ENCODE results near the gene PRDM16.

PRDM16 gene

DNA sequence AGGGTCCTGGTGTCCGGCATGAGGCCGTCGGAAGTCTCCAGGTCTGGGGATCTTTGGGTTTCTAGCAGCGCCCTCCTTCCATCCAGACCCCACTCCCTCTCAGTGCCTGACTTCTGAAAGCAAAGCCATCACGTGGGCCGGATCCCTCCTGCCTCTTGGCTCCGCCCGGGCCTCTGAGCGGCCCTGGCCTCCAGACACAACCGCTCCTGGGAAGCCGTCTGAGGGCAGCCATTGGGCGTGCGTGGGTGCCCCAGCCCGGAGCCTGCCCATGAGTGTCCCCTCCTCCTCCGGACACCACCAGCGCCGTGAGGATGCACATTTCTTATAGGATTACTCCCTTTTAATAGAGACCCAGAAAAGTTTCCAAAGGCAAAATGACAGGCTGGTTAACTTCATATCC lies 248.5 kb downstream of the PRDM16 start:
- Histone ChIP-seq H3K9ac (ENCODE audit: low read depth, low read length) (no peak overlapping the region), H3K9me3 (ENCODE audit: control insufficient read depth, insufficient read depth, low read length) (no peaks in the 10 kb centered on the region), H3K4me1 (ENCODE audit: insufficient read depth, low read length) (peaks cover 32% of the 10 kb centered on the region), H3K36me3 (ENCODE audit: insufficient read depth, low read length) (no peaks in the 10 kb centered on the region)

DNA sequence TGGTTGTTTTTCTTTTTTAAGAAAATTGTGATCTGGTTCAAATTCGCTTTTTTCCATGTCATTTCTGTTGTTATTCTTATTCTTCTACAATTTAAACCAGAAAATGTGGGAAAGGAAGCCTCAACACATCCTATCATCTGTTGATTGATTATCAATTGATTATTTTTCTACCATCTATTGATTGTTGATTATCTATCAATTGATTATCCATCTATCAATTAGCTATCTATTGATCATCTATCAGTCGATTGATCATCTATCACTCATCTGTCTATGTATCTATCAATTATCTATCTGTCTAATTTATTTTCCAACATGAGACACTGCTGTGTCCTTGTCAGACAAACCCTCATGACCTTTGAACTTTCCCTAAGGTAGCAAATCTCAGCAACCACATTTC lies 249.3 kb downstream of the PRDM16 start:
- H3K4me1 ChIP-seq (ENCODE audit: insufficient read depth, low read length): peaks cover 30% of the 10 kb centered on the region
- H3K9me3 ChIP-seq (ENCODE audit: control insufficient read depth, insufficient read depth, low read length): no peaks in the 10 kb centered on the region
- H3K36me3 ChIP-seq (ENCODE audit: insufficient read depth, low read length): no peaks in the 10 kb centered on the region
- no peak overlapping the region for H3K9ac ChIP-seq (ENCODE audit: low read depth, low read length)

DNA sequence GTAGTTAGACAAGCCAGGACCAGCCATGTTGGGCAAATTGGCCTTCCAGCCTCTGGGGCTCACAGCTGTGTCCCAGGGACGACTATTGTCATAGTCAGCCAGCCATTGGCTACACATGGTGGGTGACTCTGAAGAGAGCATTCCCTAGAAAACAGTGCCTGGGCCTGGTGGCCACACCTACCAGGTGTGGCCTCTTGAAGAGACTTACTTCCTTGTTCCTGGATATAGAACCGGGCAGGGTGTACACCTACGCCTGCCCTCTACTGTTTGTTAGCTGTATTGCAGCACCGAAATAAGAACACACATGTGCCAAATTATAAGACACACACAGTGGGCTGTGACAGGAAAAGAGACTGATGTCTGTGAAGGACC lies 250.9 kb downstream of the PRDM16 start:
- no peaks in the 10 kb centered on the region for H3K9me3 ChIP-seq (ENCODE audit: control insufficient read depth, insufficient read depth, low read length)
- H3K36me3 ChIP-seq (ENCODE audit: insufficient read depth, low read length): no peaks in the 10 kb centered on the region
- H3K9ac ChIP-seq (ENCODE audit: low read depth, low read length): no peak overlapping the region
- H3K4me1 ChIP-seq (ENCODE audit: insufficient read depth, low read length): peaks cover 17% of the 10 kb centered on the region

DNA sequence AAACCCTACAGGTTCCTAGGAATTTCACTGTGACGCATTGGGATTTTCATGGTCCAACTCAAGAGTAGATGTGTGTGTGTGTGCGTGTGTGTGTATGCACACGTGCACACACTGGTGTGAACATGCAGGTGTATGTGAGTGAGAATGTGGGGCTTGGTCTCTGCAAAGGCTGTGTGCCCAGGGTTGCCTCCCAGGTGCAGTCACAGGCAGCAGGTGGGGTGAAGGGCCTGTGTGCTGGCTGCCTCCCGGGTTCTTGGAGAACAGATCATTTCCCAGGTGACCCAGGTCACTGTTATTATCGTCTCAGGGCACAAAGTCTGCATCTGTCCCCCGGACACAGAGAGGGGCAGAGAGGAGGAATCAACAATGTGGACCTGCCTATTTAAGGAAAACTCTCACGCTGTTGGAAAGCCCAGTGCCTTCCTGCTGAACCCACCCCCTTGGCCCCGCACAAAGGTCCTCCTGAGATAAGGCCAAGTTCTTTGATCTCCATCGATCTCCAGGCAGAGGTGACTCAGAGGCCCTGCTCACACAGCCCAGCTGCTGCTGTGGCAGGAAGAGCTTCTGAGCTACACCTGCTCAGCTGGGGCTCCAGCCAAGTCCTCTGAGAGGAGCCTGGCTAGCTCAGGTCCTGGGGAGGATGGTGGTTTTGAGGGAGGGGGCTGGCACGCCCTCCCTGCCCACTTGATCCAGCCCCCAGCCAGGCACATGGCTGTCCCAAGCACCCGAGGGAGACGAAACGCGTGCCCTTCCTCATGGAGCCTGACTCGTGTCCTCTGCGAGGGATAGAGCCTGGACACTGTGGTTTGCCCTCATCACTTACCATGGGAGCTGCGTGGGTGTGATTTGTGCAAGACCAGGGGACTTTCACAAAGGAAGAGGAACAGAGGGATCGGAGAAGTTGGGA lies 251.5 kb downstream of the PRDM16 start:
- H3K36me3 ChIP-seq (ENCODE audit: insufficient read depth, low read length): no peaks in the 10 kb centered on the region
- H3K9ac ChIP-seq (ENCODE audit: low read depth, low read length): no peak overlapping the region
- no peaks in the 10 kb centered on the region for H3K9me3 ChIP-seq (ENCODE audit: control insufficient read depth, insufficient read depth, low read length)
- peaks cover 12% of the 10 kb centered on the region for H3K4me1 ChIP-seq (ENCODE audit: insufficient read depth, low read length)

DNA sequence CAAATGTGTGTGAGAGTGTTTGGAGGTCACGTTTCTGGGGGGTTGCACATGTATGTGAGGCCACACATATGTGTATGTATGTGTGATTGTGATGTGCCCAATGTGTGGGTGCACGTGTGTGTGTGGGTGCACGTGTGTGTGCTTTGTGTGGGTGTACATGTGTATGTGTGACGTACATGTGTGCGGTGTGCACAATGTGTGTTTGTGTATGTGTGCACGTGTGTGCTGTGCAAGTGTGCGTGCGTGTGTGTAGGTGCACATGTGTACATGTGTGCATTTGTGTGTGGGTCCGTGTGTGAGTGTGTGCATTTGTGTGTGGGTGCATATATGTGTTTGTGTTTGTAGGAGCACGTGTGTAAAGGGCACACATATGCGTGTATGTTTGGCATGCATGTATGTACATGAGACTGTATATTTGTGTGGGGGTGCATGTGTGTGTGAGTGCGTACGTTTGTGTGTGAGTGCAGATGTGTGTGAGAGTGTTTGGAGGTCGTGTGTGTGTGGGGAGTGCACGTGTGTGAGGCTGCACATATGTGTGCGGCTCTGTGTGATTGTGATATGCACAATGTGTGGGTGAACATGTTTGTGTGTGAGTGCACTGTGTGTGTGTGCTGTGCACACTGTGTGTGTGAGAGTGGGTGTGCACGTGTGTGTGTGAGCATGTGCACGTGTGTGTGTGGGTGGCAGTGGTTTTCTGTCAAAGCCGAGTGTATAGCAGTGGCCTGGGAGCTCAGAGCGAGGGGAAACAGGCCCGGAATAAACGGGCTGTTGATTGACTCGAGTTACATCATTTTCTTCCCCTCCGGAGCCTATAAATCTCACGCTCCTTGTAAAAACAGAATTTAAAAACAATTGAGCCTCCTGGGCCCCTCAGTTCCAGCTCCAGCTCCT lies 252.8 kb downstream of the PRDM16 start:
- Histone ChIP-seq H3K4me1 (ENCODE audit: insufficient read depth, low read length) (peaks cover 2% of the 10 kb centered on the region; the same call in 1 of the 2 replicates), H3K36me3 (ENCODE audit: insufficient read depth, low read length) (no peaks in the 10 kb centered on the region), H3K9ac (ENCODE audit: low read depth, low read length) (no peak overlapping the region), H3K9me3 (ENCODE audit: control insufficient read depth, insufficient read depth, low read length) (no peaks in the 10 kb centered on the region)

DNA sequence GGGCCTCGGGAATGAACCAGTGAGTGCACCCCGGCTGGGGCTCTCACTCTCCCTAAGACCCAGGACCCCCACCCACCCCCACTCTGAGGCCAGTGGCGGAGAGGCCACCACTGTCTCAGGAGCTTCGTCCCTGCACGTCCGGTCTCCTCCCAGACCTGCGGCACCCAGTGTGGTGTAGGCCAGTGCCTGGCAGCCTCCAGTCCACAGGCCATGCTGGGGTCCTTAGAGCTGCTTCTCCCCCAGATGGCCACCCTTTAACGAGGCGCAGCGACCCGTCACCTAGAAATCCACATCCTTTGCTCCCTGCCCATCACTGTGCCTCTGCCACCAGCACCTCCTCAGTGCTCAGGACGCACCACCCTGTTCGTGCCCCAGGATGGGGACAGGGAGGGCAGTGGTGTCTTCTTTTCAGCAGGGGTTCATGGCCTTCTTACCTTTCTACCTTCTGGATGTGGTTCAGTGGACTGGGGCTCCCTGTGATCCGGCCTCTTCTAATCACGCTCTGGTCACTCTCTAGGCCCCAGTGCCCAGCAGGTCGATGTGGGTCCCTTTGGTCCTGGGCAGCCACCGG lies 253.5 kb downstream of the PRDM16 start:
- no peaks in the 10 kb centered on the region; the same call in 1 of the 2 replicates for H3K4me1 ChIP-seq (ENCODE audit: insufficient read depth, low read length)

DNA sequence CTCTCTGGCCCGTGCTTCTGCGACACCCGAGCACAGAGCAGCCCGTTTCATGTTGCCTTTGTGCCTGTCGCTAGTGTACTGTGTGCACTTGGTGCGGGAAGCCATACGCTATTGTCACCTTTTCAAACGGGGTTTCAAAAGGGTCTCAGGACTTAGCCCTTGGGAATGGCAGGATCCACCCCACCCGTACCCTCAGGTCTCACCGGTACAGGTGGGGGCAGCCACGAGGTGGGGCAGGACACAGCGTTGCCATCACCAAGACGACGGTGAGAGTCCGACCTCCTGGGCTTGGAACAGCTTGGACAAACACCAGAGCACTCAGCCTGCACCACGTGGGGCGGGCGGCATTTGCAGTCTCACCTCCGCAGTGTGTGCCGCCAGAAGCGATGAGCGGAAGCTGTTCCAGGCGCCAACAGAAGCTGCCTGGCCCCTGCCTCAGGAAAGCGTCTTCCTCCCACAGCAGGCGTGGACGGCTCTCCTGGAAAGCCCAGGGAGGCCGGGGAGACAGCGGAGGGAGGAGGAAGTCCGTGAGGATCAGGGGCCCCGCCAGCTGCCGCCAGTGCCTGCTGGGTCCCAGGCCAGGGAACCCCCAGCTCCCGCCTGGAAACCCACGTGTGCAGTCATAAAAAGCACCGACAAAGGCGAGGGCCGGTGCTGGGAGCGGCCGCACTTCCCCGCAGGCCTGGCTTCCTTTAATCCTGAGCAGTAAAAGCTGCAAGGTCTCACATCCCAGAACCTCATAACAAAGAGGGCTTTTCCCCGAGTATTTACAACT lies 254.2 kb downstream of the PRDM16 start:
- Histone ChIP-seq H3K4me1 (ENCODE audit: insufficient read depth, low read length) (no peaks in the 10 kb centered on the region; the same call in 1 of the 2 replicates), H3K36me3 (ENCODE audit: insufficient read depth, low read length) (no peaks in the 10 kb centered on the region), H3K9ac (ENCODE audit: low read depth, low read length) (no peak overlapping the region), H3K9me3 (ENCODE audit: control insufficient read depth, insufficient read depth, low read length) (no peaks in the 10 kb centered on the region)

More for the DNA sequence above, 253.5 kb downstream of the PRDM16 start:
- Histone ChIP-seq H3K36me3 (ENCODE audit: insufficient read depth, low read length) (no peaks in the 10 kb centered on the region), H3K9me3 (ENCODE audit: control insufficient read depth, insufficient read depth, low read length) (no peaks in the 10 kb centered on the region), H3K9ac (ENCODE audit: low read depth, low read length) (no peak overlapping the region)

DNA sequence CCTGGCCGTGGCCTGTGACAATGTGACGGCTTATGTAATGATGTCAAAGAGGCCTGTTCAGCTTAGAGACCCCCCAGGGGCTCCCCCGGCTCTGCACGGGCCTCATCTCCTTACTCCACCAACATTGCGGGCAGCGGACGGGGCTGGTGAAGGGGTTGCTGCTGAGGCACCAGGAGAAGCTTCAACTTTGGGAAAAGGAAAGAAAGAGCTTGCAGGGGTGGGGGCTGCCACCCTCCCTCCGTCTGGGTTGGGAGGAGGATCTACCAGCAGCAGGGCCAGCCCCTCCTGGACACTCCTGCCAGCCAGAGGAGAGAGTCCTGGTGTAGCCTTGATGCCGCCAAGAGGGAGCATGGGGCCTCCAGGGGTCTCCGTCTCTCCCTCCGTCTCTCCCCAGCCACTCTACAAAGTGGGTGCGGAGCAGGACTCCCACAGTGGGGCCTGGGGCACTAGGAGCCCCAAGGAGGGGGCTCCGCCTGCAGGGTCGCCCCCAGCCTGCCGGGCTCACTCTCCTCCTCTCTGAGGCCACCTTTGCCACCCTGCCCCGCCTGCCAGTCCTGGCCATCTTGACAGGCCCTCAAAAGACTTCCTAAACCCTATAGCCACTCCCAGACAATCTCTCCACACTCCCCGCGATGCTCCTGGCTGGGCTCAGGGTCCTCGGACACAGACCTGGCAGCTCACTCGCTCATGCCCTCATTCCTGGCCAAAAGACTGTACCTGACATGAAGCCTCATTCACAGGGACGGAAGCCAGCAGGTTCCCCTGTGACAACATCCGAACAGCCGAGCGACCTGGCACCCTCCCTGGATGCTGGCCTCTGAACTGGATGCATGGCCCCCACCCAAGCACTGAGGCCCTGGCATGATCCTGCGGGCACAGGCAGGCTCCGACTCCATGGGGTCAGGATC lies 255.0 kb downstream of the PRDM16 start:
- Histone ChIP-seq H3K9ac (ENCODE audit: low read depth, low read length) (no peak overlapping the region), H3K4me1 (ENCODE audit: insufficient read depth, low read length) (no peaks in the 10 kb centered on the region; the same call in 1 of the 2 replicates), H3K36me3 (ENCODE audit: insufficient read depth, low read length) (no peaks in the 10 kb centered on the region), H3K9me3 (ENCODE audit: control insufficient read depth, insufficient read depth, low read length) (no peaks in the 10 kb centered on the region)

DNA sequence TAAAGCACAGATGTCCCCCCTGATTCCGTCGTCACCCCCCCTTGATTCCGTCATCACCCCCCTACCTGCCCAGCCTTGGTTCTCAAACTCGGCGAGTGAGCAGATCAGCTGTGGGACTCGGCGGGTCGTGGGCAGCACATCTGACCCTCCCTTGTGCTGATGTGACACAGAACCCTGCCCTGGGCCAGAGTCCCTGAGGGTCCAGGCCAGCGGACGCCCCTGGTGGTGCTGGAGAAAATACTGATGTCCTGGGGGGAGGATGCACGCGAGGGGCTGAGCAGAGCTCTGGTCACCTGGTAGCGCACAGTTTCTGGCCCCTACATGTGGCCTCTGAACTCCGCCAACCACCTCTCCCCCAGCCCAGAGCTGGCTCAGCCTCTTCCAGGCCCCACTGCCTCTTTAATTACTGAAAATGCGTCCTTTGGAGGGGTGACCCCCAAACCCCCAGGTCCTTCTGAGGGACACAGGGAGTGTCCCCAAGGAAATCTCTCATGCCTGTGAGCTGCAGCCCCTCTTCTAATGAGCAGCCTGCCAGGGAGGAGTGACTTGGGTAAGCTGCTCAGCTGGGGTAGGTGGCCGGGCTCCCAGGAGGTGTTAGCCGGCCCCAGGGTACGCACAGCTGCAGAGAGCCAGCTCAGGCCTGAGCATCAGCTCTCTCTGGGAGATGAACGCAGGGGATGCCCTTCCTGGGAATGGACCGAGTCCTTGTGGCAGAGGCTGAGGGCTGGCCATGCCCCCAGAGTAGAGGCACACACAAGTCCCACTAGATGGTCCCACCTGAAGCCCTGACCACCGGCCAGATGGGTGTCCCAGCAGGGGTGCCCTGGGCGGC lies 255.9 kb downstream of the PRDM16 start:
- H3K9ac ChIP-seq (ENCODE audit: low read depth, low read length): no peak overlapping the region
- no peaks in the 10 kb centered on the region for H3K4me1 ChIP-seq (ENCODE audit: insufficient read depth, low read length)
- H3K36me3 ChIP-seq (ENCODE audit: insufficient read depth, low read length): no peaks in the 10 kb centered on the region
- no peaks in the 10 kb centered on the region for H3K9me3 ChIP-seq (ENCODE audit: control insufficient read depth, insufficient read depth, low read length)

DNA sequence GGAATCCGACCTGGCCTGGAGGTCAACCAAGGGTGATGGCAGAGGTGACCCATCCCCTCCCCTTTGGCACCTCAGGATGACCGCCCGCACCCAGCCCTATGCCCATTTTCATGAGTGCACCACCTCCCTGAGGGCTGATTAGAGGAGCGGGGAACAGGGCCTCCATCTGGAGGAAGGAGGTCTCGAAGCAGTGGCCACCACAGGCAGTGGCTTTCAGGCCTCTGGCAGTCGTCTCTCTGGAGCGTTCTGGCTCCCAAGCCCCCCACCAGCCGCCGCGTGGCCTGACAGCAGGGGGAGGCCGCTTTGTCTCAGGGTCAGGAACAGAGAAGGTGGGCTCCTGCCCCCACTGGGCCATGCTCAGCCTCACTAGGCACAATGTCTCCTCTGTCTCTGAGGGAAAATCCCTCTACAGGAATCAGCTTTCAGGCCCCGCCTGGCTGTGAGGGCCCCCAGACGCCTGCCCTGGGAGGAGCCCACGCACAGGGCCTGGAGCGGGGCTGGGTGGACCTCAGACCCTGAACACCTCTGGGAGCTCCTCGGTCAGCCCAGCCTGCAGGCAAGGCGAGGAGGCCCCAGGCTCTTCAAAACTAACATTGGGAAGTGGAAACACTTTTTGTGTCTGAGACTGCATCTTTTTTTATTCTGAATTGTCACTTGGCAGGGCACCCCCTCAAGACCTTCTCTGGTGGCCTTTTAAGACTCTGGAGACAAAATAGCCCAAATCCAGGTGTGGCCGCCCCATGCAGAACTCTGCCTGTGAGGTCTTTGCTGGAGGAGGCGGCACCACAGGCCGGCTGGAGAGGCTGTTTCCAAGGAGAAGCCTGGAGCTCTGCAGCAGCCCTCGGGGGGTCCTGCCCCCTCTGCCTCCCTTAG lies 257.7 kb downstream of the PRDM16 start:
- Histone ChIP-seq H3K9me3 (ENCODE audit: control insufficient read depth, insufficient read depth, low read length) (no peaks in the 10 kb centered on the region), H3K9ac (ENCODE audit: low read depth, low read length) (no peak overlapping the region), H3K36me3 (ENCODE audit: insufficient read depth, low read length) (no peaks in the 10 kb centered on the region), H3K4me1 (ENCODE audit: insufficient read depth, low read length) (no peaks in the 10 kb centered on the region)

DNA sequence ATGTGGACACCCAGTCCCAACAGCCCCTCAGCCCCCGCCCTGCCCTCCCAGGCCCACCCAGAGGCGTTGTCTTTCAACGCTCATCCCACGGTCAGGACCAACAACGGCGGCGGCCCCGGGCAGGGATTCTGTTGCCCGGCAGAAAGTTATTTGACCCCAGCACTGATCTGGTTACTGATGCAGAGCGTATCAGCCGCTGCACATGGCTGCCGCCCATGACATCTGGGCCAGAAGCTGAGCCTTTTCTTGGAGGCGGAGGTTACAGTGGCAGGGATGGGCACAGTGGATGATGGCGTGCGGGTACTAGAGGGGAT lies 258.3 kb downstream of the PRDM16 start:
- H3K4me1 ChIP-seq (ENCODE audit: insufficient read depth, low read length): no peaks in the 10 kb centered on the region
- no peak overlapping the region for H3K9ac ChIP-seq (ENCODE audit: low read depth, low read length)
- no peaks in the 10 kb centered on the region for H3K36me3 ChIP-seq (ENCODE audit: insufficient read depth, low read length)
- no peaks in the 10 kb centered on the region for H3K9me3 ChIP-seq (ENCODE audit: control insufficient read depth, insufficient read depth, low read length)
